ENCODE results near the gene S100A2. TPM values are rescaled to one million over a fixed set of nuclear protein-coding genes. Genes with fewer than 3 reads are reported as not detected.

S100A2 gene
- total and polyA plus RNA-seq, 2 of the 8 experiments (the other 6 are each of a cell fraction or from before 2014, with no cell fraction given): 0.86 TPM; not detected in 1

- TF ChIP-seq GTF2F1 (IDR thresholded peaks at IDR 0.05; ENCODE audit: borderline replicate concordance, low read depth, low read length): no peak
- no peak for TF ChIP-seq YY1 (IDR thresholded peaks at IDR 0.05; ENCODE audit: low read depth, low read length)
- TF ChIP-seq SP1 (IDR thresholded peaks at IDR 0.05; ENCODE audit: low read depth, low read length): no peak
Observed at GRCh38 chr1:153537376-153537730, 28.3 kb downstream of the S100A2 start (continued).
